ENCODE measurements around the gene ZC3H12D.
"Not testable (repeated sequence)": the region's sequence is repeated elsewhere in the genome, so short reads cannot be mapped to it uniquely, and the experiment has no call there.

The ZC3H12D gene

DNA sequence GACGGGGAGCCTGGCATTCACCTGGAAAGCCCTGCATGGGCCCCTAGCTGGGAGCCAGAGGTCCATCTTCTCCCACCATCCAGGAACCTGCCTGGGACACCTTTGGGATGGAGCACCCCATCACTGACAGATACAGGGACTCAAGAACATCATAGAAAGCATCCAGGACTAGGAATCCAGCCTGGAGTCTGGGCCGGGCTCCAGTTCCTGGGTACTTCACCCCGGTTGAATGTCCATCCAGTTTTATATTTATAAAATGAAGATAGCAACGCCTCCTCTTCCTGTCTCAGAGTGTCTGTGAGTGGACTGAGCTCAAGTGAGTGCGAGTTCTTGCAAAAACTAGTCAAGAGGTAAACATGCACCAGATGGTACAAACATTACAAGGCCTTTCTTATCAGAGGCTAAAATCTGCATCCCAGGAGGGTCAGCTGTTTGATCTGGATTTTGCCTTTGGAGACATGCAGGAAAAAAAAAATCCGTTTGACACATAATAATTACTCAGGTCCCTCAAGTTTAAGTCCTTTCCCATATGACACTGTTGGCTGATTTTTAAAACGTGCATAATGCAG, 27.4 kb downstream of the ZC3H12D start:
- DNase-seq: no peak

DNA sequence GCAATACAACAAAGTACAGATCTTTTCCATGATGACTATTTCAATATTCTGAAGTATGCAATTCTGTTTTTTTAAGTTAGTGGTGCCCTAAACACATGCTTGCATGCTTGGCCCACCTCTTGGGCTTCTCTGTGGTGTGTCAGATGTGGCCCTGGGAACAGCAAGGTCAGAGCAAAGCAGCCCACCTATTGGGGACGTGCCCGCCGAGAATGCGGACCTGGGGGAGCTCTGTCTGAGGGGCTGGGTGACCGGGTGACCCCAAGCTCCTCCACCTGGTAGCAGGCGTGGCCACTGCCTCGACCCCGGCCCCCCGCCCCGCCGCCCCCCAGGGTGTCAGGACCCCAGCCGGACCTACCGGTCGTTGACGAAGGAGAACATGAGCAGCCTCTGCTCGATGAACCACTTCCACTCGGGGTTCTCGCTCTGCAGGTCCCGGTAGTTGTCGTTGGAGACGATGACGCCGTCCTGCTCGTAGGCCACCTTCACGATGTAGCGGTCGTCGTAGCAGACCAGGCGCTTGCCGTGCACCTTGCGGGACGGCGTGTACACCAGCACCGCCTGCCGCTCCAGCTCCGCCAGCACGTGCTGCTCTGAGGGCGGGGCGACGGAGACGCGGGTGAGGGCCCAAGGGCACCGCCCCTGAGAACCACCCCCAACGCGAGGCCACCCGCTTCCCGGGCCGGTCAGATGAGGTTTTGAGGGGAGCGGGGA, 28.3 kb downstream of the ZC3H12D start:
- DNase-seq: no peak

DNA sequence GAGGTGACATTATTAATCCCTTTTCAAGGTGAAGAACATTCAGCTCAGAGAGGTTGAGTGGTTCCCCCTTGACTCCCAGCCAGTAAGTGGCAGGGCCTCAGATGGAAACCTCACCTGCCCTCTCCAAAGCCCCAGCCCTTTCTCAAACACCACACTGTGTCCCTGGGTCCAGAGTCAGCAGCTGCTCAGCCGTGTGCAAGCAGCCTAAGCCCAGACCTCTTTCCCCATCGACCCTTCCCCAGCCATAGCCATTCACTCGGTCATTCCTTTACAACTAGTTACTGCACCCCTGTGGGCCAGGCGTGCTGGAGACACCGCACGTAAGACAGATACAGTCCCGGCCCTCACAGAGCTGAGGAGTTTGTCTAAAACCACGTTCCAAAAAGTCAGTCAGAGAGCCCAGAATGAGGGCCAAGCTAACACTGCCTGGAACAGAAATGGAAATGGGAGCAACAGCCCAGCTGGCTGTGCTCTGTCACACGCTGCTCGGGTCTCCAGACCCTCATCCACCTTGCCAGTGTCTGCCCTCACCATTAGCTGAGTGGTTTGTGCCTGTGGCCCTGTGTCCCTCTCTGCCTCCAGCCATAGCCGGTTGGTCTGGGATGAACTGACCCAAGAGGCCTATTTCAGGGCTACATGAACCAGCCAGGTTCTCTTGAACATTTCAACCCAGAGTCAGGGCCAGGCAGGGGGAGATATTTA, 29.6 kb downstream of the ZC3H12D start:
- no peak for DNase-seq

DNA sequence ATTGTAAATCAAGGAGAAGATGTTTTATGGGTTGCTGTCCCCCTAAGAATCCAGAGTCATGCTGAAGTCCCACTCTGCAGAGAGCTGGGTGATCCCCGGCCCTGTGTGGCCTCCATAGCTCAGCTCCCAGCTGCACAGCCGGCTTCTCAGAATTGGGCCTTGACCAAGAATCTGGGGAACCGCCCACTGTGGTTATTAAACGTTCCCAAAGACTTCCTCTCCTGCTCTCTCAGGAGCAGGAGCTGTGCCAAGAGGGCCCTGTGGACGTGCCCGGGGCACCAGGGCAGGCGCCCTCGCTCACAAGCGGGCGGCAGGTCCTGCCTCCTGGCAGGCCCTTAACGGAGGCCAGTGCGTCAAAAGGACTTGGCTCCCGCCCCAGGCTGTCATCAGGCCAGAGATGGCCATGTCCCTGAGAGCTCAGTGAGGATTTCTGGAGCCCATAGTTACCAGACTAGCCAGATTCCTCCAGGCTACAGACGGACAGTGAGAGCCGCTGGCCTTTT, 30.4 kb downstream of the ZC3H12D start:
- no peak for DNase-seq

DNA sequence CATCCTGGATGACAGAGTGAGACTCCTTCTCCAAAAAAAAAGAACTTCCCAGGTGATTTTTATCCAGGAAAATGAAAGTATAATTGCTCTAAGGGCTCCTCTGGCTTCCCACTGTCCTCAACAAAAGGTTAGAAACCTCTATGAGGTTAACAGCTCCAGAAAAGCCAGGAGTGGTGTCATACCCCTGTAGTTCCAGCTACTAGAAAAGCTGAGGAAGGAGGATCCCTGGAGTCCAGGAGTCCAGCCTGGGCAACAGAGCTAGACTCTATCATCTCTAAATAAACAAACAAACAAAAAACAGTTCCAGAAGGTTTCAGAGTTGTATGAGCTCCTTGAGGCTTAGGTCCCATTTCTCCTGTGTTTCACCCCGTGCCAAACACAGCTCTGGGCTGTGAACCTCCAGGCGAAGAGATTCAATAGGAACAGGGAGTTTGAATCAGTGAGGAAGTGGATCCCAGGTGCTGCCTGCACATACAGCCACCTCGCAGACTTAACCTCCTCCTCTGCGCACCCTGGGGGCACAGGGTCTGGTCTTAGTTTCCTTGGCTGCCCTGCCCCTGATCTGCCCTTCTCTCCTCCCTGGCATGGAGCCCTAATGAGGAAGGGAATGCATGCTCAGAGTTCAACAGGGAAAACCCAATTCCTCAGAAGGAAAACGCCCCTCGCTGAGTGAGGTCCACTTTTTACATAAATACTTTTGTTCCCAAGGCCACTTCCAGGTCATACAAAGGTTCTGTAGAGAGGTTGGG, 31.0 kb downstream of the ZC3H12D start:
- no peak for DNase-seq

DNA sequence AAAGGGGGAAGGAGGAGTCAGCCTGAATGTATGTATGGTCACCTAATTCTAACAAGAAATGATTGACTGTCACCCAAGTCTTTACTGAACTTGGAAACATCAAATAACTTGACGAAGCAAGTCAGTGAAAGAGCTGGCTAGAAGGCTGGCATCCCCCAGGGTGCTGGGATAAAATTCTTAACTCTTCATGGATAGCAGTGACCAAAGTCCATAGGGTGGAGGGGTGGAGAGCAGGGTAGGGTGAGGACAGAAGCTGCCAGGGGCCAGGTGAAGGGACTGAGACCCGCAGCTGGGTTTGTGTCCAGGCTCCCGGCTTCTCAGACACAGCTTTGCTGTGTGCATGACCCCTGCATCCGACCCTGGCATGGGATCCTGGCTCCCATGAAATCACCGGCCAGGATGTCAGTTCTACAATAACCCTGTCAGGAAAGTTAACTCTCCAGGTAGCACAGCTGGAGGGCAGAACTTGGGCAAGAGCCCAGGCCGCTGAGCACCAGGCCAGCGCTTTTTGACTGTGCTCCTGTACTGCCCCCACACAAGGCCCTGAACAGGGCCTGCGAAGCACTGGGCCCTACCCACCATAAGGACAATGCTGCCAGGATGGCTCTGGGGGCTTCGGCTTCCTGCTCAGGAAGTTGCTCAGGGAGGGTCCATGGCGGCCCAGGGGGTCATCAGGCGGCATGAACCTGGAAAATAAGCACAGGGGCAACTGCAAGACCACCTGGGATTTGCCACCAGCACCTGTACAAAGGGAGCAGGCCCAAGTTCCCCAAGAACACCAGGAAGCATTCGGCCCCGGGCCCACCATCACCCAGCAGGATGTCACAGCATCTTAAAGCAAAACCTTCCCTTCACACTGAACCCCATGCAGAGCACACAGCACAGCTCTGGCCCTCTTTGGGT, 32.5 kb downstream of the ZC3H12D start:
- DNase-seq: no peak

DNA sequence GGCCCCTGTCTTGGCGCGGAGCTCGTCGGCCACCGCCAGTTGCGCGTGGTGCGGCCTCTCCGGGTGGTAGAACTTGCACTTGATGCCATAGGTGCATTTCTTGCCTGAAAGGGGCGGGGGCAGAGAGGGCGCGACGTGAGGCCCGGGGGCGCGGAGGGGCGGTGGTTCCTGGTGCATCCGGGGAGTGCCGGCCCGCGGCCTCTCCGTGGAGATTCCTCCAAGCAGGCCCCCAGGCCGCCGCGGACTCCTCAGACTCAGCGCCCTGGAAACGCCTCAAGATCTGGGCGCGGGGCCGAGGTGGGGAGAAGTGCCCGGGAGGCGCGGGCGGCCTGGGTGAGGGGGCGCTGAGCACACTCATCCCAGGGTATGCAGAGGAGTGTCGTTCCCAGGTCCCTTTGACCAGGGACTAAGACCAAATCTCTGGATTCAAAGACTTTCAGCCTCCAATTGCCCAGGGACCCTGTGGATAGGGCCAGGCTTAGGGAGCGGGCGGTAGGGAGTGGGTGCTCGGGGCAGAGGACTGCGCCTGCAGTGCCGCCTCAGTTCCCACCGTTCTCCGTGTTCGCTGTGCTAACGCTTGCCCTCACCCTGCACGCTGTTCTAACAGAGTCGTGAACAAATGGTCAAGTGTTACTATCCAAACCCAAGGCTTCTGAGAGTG, 33.3 kb downstream of the ZC3H12D start:
- no peak for DNase-seq

DNA sequence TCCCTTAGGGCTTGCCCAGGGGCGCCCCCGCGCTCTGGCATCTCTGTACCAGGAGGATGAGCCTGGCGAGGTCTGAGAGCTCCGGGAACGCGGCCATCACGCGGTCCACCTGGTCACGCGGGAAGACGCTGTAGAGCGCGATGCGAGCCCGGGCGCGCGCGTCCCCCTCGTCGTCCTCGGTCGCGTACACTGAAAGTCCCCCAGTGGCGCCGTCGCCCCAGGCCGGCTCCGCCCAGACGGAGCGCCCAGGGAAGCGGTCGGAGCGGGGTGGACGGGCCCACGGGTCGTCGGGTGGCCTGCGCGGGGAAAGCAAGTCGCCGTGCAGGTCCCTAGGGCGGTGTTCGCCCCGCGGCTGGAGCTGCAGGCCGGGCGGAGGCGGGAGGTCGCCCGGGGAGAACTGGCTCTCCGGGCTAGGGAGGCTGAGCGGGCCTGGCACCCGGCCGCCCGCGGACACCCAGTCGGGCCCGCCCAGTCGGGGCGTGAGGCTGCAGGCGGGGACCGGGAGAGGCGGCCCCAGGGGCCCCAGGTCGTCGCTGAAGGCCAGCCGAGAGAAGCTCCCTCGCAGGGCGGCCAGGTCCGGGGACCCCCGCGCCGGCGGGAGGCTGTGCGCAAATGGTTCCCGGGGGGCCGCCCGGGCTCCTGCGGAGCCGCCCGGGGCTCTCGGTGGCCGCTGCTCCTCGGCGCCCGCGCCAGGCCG, 34.0 kb downstream of the ZC3H12D start:
- no peak for DNase-seq

DNA sequence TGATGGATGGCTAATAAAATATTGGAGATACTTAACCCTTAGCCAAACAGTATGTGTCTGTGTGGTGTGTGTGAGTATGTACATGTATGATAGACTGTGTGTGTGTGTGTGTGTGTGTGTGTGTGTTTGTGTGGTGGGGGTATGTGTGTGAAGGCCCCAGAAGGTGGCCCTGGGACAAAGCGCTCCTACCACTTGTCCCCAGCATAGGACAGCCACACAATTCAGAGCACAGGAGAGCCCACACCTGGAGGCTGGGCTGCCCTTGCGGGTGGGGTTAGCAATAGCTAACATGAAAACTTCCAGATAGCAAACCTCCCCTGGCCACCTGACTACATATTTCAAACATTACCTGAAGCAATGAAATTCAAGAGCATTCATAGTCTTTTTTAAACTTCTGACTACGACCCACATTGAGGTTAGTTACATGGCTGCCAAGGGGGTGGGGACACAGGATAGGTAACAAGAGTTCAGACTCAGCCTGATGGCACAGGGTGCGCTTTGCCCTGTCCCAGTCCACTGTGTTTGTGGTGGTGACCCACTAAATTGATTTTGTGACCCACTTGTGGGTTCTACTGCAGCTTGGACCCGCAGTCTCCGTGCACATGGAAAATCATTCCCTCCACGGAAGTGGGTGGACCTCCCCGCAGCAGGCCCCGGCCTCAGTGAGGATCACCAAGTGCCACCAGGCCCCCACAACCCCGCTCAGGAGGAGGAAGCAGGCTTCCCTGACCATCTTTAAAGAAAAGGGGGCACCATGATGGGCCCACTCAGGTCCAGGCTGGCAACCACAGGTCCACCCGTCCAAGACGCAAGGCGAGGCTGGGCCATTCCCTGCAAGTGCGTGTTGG, 34.8 kb downstream of the ZC3H12D start:
- no peak for DNase-seq

DNA sequence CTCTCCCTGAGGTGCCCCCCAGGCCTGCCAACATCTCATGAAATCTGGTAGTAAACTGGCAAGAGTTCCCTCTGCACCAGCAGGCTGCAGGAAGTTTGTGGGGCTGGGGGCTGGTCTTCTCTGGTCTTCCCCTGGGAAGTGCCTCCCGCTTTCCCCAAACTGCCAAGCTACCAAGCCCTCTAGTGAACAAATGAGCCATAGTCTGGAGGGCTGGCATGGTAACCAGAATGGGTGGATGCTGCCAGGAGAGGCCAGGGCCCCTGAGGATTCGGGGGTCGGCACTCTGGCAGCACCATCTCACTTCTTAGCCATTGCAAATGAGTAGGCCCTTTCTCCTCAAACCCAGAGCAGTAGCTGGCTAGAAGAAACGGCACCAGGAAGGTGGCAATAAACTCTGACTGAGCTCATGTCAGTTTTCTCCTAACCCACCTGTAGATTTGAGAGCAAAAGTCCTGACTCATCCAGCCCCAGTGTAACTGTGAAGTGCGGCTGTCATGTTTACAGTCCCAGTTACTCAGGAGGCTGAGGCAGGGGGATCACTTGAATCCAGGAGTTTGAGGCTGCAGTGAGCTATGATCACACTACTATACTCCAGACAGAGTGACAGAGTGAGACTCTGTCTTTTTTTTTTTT, 35.9 kb downstream of the ZC3H12D start:
- no peak for DNase-seq

DNA sequence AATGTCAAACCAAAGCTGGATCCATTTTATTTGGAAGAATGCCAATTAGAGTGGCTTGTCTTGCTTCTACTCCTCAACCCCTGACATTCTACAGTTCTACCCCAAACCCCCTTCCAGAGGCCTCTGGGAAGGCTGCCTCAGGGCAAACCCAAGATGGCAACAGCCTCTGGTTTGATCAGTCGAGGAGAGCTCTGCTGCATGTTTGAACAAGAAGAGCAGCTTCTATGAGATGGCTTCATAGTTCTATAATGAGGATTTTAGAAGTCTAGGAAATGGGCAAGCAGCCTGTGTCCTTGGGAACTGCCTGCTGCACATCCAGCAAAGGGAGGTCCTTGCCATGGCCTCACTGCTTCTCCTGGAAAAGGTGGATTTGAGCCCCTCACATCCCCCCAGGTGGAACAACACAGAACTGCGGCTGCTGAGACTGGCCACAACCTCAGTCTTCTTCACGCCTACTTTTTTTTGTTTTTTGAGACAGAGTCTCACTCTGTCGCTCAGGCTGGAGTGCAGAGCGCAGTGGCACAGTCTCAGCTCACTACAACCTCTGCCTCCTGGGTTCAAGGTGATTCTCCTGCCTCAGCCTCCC, 37.9 kb downstream of the ZC3H12D start:
- DNase-seq: no peak

DNA sequence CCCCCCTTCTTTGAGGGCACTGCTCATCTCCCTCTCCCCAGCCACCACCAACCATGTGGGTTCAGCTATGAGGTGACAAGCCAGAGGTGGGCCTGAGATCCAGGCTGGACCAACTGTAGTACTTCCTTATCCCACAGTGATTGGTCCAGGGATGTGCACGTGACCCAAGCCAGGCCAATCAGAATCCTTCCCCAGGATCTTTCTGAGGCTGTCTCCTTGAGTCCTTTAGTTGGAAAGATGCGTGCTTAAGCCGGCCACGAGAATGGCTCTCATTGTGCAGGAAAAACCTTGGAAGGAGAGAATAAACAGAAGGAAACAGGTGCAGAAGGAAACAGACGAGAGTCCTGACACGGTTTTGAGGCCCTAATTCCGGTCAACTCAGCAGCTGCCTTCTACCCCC, 39.2 kb downstream of the ZC3H12D start:
- no peak for DNase-seq

DNA sequence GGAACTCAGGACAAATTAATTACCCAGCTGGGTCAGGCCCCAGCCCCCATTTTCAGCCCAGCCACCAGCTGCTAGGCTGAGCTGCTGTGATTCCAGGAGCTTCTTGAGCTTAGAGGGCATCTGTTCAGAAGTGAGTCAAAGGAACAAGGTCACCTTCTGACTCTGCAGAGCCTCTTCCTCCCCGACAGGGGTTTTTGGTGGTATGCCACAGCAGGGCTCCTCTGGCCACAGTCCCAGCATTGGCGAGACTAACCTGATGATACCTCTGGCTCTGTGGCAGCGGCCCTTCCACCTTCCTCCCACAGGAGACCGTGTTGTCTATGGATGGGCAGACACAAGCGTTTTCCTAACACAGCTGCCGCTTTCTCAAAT, 39.7 kb downstream of the ZC3H12D start:
- no peak for DNase-seq

DNA sequence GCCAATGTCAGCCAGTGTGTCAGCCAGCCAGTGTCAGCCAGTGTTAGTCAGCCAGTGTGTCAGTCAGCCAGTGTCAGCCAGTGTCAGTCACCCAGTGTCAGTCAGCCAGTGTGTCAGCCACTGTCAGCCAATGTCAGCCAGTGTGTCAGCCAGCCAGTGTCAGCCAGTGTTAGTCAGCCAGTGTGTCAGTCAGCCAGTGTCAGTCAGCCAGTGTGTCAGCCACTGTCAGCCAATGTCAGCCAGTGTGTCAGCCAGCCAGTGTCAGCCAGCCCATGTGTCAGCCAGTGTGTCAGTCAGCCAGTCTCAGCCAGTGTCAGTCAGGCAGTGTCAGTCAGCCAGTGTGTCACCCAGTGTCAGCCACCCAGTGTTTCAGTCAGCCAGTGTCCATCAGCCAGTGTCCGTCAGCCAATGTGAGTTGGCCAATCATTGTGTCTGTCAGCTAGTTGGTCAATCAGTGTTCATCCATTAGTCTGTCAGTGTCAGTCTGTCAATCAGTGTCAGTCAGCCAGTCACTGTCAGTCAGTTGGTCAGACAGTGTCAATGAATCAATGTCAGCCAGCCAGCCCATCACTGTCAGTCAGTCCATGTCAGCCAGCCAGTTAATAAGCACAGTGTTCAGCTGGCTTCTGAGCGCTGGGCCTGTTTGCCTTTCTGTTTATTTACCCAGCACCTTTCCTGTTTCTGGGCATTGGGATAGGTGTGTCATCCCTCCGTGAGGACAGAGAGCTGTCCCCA, 40.3 kb downstream of the ZC3H12D start:
- not testable (repeated sequence) for DNase-seq

DNA sequence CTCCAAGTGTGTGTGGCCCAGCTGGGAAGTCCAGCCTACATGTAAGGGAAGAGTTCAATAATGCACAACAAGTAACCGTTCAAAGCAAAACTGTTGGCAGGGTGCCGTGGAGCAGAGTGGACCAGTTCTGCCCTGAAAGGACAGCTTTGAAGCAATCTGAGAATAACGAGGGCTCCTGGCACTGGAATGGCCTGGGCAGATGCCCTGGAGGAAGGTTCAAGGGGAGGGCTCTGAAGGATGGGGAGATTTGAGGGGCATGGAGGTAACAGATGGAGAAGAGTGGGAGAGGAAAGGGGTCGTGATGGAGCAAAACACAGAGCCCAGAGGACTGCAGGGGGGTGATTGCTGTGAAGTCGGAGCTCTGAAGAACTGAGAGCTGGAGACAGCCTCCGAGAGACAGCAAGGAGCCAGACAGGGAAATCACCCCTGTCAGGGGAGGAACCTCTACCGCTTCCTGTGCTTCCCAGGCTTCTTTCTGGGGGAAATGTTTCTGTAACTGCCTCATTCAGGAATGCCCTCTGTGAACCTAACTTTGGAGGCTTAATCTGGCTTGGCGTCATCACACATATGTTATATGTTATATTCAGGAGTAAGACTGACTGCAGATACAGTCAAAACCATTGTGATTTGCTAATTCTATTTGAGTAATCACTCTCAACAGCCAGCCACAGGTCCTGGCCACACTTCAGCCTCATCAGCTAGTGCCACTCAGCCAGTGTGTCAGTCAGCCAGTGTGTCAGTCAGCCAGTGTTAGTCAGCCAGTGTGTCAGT, 41.2 kb downstream of the ZC3H12D start:
- no peak for DNase-seq

DNA sequence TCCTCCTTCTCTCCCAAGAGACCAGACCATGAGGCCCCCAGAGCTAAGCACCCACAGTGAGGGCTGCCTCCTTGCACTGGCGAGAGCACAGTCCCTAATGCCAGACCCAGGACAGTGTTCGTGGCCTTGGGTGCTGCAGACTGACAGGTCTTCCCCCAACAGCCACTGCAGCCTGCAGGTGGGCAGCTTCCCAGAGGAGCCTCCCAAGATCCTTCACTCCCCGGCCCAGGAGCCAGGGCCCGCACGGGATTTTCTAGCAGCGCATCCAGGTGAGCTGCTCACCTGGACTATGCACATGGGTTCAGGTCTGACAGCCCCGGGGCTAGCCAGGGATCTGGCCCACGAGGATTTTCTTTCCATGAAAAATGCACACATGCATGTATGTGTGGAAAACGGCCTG, 43.1 kb downstream of the ZC3H12D start:
- DNase-seq: no peak

DNA sequence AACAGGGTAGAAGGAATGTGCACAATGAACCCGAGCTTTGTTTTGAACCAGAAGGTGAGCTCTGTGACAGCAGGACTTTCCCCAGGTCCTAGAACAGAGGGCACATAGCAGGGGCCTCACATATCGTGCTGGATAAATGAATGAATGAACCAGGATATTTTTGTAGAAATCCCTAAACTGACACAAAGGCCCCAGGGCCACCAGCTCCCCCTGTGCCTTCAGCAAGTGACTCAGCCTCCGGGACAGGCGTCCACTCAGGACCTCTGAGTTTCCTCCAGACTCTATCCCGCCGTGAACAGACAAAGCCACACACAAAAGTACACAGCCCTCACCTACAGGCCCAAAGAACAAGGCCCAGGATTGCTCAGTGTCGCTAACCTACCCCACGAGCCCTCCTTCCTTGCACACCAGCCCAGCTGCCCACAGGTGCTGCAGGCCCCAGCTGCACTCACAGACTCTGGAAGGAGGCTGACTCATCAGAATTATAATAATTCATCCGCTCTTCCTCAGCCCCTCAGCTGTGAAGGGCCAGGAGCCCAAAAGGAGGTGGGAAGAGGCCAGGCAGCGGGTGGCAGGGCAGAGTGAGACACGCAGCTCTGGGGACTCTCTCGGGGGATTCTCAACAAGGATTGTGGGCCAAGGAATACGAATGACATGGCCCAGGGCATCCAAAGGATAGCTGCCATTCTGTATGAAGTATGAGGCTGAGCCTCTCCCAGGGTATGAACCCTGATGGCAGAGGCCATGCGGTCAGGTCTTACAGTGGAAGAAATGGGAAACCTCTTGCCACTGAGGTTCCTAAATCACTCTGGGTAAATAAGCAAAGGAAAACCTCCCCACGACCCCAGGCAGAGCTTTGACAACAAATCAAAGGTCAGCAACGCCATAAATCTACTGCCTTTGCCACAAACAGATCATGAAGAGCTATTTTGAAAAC, 43.8 kb downstream of the ZC3H12D start:
- DNase-seq: no peak

All from NCI-H1694 (cell line).